Peyer's patch (tissue), 4 donors: Measurements from ENCODE around the gene OASL.

ENCODE experiments used
- CTCF ChIP-seq, 6 experiments: fragments of 450-650 bp in 4 of 6; fragments of 200-600 bp in 2 of 6; sonication (generic) in 1 of 6; IDR thresholded peaks; one replicate each; pipeline ENCODE4 v1.5.1; 2017 to 2019; ENCODE audit warnings: antibody characterized with exemption in 6 of 6, mild to moderate bottlenecking in 3 of 6, moderate library complexity in 1 of 6
- POLR2A ChIP-seq, 2 donors: fragments of 450-650 bp; IDR thresholded peaks; one replicate each; pipeline ENCODE4 v1.5.1; 2017; ENCODE audit warnings: antibody characterized with exemption in 2 of 2, mild to moderate bottlenecking in 2 of 2, moderate library complexity in 2 of 2

- no peak for TF ChIP-seq CTCF (IDR thresholded peaks at IDR 0.05)
- no peak for TF ChIP-seq POLR2A (IDR thresholded peaks at IDR 0.05)
Observed at GRCh38 chr12:121084229-121084628, 45.2 kb upstream of the OASL start.
